Activated B cell treated with CpG ODN at 0.5 μM for 24 hours (primary cell): ENCODE measurements around the gene GPATCH2. TPM values are rescaled to one million over a fixed set of nuclear protein-coding genes. Genes with fewer than 3 reads are reported as not detected.

Experiments
- ATAC-seq: fragments of 200-7000 bp; cut with Tn5 transposase; one replicate; pipeline ENCODE4 v1.10.0; 2021; ENCODE audit warnings: low read depth, mild to moderate bottlenecking, moderate library complexity
- CTCF ChIA-PET: fragments of 350-600 bp; sonication (Branson Sonifier 250); formaldehyde crosslinking; loops from one replicate; lab custom pipeline; 2021; ENCODE audit warnings: antibody characterized with exemption; lab: Charles Lee
- POLR2A ChIA-PET: fragments of 350-600 bp; sonication (Branson Sonifier 250); formaldehyde crosslinking; loops from one replicate; lab custom pipeline; 2021; ENCODE audit warnings: antibody characterized with exemption; lab: Charles Lee
- DNase-seq: peaks from one replicate; pipeline ENCODE4 v3.0.0; 2022
- H3K27ac Mint-ChIP-seq: one replicate; pipeline ENCODE4 v1.8.0; 2020; ENCODE audit warnings: mixed read lengths
- H3K27me3 Mint-ChIP-seq: one replicate; pipeline ENCODE4 v1.8.0; 2021; ENCODE audit warnings: mixed read lengths
- H3K36me3 Mint-ChIP-seq: one replicate; pipeline ENCODE4 v1.8.0; 2021; ENCODE audit warnings: low read depth, mixed read lengths
- H3K4me1 Mint-ChIP-seq: one replicate; pipeline ENCODE4 v1.8.0; 2021; ENCODE audit warnings: mixed read lengths
- H3K4me3 Mint-ChIP-seq: one replicate; pipeline ENCODE4 v1.8.0; 2020; ENCODE audit warnings: mild to moderate bottlenecking, mixed read lengths
- H3K9me3 Mint-ChIP-seq: one replicate; pipeline ENCODE4 v1.8.0; 2020; ENCODE audit warnings: mixed read lengths
- intact Hi-C: fragments of 100-400 bp; cut with micrococcal nuclease; formaldehyde crosslinking; loops from one replicate; pipeline ENCODE4 v1.15.1; 2024
- total RNA-seq: library from RNA; stranded (reverse); gene quantifications from 2 replicates; pipeline ENCODE4 v1.2.3, GENCODE V29; 2022
- TF ChIP-seq, protein P1 (sequence below): fragments of 200-600 bp; IDR thresholded peaks from one replicate; pipeline ENCODE4 v1.8.0; 2022; ENCODE audit warnings: antibody characterized with exemption, mild to moderate bottlenecking

GPATCH2 gene
- total RNA-seq, 1 donor from 2014 or later, result 17.5 TPM

DNA sequence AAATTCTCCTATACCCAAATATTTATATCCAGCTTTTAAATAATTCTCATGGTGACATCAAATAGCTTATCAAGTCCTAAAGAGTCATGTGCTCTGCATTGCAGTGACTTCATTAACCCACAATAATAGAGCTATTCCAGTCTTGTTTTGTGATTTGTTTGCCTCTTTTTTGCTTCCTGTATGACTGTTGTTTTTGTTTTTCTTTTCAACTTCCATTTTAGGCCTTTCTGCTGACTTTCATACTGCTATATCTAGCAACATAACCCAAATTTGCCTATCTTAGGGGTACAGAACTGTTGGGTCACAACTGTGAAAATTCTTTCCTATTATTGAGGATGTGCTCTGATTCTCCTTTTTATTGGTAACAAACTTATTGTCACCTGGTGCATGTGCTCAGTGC, 30.5 kb upstream of the GPATCH2 start:
- H3K36me3 Mint-ChIP-seq, result no peaks in the 10 kb centered on the region
- no peaks in the 10 kb centered on the region for H3K9me3 Mint-ChIP-seq
- ATAC-seq (no peak), DNase-seq (no peak)
- no peak overlapping the region for H3K4me3 Mint-ChIP-seq
- intact Hi-C loops, result no loop called here
- ChIA-PET CTCF (no interaction called here), POLR2A (interaction anchor here (0.6 kb wide), 1 partner anchor 16 kb away, joined by 3 read pairs; no protein-coding TSS in a partner anchor)
- peaks cover 3% of the 10 kb centered on the region for H3K27me3 Mint-ChIP-seq
- H3K4me1 Mint-ChIP-seq, result no peaks in the 10 kb centered on the region
- TF ChIP-seq, protein P1, sequence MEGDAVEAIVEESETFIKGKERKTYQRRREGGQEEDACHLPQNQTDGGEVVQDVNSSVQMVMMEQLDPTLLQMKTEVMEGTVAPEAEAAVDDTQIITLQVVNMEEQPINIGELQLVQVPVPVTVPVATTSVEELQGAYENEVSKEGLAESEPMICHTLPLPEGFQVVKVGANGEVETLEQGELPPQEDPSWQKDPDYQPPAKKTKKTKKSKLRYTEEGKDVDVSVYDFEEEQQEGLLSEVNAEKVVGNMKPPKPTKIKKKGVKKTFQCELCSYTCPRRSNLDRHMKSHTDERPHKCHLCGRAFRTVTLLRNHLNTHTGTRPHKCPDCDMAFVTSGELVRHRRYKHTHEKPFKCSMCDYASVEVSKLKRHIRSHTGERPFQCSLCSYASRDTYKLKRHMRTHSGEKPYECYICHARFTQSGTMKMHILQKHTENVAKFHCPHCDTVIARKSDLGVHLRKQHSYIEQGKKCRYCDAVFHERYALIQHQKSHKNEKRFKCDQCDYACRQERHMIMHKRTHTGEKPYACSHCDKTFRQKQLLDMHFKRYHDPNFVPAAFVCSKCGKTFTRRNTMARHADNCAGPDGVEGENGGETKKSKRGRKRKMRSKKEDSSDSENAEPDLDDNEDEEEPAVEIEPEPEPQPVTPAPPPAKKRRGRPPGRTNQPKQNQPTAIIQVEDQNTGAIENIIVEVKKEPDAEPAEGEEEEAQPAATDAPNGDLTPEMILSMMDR, result no peak
- no peak overlapping the region for H3K27ac Mint-ChIP-seq

DNA sequence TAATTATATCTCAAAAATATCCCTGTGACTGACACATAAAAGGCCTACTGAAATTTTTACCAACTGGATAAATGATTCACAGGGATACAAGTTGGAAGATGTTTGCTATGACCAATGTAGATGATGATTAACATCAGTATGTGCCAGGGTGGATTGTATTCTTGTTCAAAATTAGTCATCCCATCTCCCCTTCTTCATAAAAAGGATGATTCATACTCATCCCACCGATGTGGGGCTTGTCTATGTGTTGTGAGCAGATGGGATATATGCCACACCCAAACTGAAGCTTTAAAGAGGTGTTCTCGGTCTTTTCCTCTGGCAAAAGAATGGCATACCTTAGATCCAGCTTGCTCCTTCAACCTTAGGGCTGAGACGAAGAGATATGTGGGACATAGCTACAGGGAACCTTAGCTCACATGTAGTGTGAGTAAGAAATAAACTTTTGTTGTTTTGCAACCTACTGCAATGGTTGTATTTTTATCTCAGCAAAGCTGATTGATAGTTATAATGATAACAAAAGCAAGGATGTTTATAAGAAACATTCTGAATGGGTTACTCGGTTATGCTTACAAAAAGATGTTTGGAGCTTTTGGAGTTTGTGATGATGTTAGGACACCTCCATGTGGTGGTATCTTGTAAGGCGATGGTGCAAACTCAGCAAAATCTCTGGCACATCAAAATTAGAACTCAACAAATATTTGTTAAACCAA, 29.6 kb upstream of the GPATCH2 start:
- ATAC-seq, result no peak
- Mint-ChIP-seq H3K4me3 (no peak overlapping the region), H3K27ac (no peak overlapping the region), H3K9me3 (no peaks in the 10 kb centered on the region), H3K36me3 (no peaks in the 10 kb centered on the region), H3K27me3 (peaks cover 3% of the 10 kb centered on the region), H3K4me1 (no peaks in the 10 kb centered on the region)
- ChIA-PET CTCF (no interaction called here), POLR2A (interaction anchor here (0.6 kb wide), 1 partner anchor 17 kb away, joined by 3 read pairs; no protein-coding TSS in a partner anchor)
- no peak for DNase-seq
- TF ChIP-seq, protein P1, result no peak
- intact Hi-C loops, result no loop called here

DNA sequence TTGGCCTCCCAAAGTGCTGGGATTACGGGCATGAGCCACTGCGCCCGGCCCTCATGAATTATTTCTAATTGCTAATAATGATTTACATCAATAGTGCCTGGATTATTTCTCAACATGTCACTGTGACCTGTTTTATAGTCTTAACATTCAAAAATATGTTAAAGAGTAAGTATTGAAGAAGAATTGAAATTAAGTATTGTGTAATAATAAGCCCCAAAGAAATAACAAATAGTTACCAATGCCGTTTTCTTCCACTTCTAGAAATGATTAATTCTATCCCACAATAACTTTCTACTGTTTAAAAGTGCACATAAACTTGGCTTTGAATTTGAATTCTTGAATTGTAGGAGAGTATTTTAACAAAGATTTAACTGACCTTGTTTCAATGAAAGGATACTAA, 19.8 kb upstream of the GPATCH2 start:
- CTCF ChIA-PET, result no interaction called here
- Mint-ChIP-seq H3K27ac (no peak overlapping the region), H3K27me3 (no peaks in the 10 kb centered on the region), H3K4me3 (no peak overlapping the region), H3K9me3 (no peaks in the 10 kb centered on the region), H3K36me3 (no peaks in the 10 kb centered on the region), H3K4me1 (no peaks in the 10 kb centered on the region)
- ATAC-seq (no peak), DNase-seq (no peak)
- intact Hi-C loops, result no loop called here
- POLR2A ChIA-PET, result no interaction called here
- TF ChIP-seq, protein P1, result no peak

DNA sequence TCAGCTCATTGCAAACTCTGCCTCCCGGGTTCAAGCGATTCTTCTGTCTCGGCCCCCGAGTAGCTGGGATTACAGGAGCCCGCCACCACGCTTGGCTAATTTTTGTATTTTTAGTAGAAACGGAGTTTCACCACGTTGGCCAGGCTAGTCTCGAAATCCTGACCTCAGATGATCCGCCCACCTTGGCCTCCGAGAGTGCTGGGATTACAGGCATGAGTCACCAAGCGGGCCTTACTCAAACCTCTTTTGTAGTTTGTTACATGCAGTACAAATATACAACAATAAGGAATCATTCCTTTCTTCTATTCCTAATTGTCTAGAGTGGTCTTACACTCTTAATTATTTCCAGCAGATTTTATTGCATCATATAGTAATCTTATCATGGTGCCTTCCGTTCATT, 16.9 kb upstream of the GPATCH2 start:
- intact Hi-C loops, result no loop called here
- no peaks in the 10 kb centered on the region for H3K9me3 Mint-ChIP-seq
- H3K4me1 Mint-ChIP-seq, result no peaks in the 10 kb centered on the region
- TF ChIP-seq, protein P1, result no peak
- H3K27me3 Mint-ChIP-seq, result no peaks in the 10 kb centered on the region
- ChIA-PET CTCF (no interaction called here), POLR2A (no interaction called here)
- no peak overlapping the region for H3K4me3 Mint-ChIP-seq
- ATAC-seq (no peak), DNase-seq (no peak)
- no peak overlapping the region for H3K27ac Mint-ChIP-seq
- no peaks in the 10 kb centered on the region for H3K36me3 Mint-ChIP-seq

DNA sequence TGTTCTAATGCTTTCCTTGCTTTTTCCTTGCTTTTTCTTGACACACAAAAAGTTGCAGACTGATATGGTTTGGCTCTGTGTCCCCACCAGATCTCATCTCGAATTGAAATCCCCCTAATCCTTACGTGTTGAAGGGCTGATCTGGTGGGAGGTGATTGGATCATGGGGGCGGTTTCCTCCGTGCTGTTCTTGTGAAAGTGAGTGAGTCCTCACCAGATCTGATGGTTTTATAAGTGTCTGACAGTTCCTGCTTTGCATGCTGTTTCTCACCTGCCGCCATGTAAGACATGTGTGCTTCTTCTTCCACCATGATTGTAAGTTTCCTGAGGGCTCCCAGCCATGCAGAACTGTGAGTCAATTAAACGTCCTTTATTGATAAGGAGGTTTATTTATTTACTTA, 11.6 kb upstream of the GPATCH2 start:
- Mint-ChIP-seq H3K9me3 (no peaks in the 10 kb centered on the region), H3K4me1 (no peaks in the 10 kb centered on the region), H3K27ac (no peak overlapping the region), H3K36me3 (no peaks in the 10 kb centered on the region), H3K27me3 (peaks cover 8% of the 10 kb centered on the region), H3K4me3 (no peak overlapping the region)
- TF ChIP-seq, protein P1, result no peak
- ChIA-PET POLR2A (no interaction called here), CTCF (no interaction called here)
- intact Hi-C loops, result no loop called here
- no peak for DNase-seq
- no peak for ATAC-seq
